ENCODE measurements around the gene HNRNPF. TPM values are rescaled to one million over a fixed set of nuclear protein-coding genes. Genes with fewer than 3 reads are reported as not detected.

HNRNPF gene
- total RNA-seq, 1 experiment from 2014 or later = 333 TPM

DNA sequence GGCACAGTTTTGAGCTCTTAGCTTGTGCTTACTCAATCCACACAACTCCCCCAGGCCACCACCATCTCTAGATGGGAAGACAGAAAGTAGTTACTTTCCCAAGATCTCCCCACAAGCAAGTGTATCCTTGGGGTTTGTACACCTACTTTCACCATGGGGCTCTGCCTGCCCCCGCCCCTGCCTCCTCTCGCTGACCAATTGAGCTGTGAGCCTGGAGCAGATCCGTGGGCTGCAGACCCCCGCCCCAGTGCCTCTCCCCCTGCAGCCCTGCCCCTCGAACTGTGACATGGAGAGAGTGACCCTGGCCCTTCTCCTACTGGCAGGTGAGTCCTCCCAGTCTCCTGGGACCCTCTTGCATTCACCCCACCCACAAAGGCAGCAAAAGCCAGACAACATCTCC is 35.5 kb downstream of the HNRNPF start:
- Histone ChIP-seq H4K20me1 (ENCODE audit: insufficient read depth) (no peaks in the 10 kb centered on the region), H2AFZ (ENCODE audit: low read depth, low read length, poor library complexity, severe bottlenecking) (no peak overlapping the region), H3K4me2 (ENCODE audit: low read length) (no peak overlapping the region), H3K36me3 (ENCODE audit: control insufficient read depth in 1 of 2, insufficient read depth in 2 of 2, low read length in 2 of 2) (no peaks in the 10 kb centered on the region), H3K9me2 (ENCODE audit: insufficient read depth) (no peaks in the 10 kb centered on the region), H3K9ac (ENCODE audit: low read length) (no peak overlapping the region), H3K79me2 (ENCODE audit: insufficient read depth, low read length) (no peaks in the 10 kb centered on the region), H3K4me3 (replicated peaks in 1 of 2; ENCODE audit: low read depth in 1 of 2, low read length in 2 of 2) (no peak overlapping the region), H3K27ac (ENCODE audit: low read depth, low read length) (no peak overlapping the region), H3K27me3 (ENCODE audit: insufficient read depth, low read length) (no peaks in the 10 kb centered on the region), H3K9me3 (ENCODE audit: control insufficient read depth in 1 of 2, insufficient read depth in 1 of 2, low read depth in 1 of 2, low read length in 2 of 2) (no peaks in the 10 kb centered on the region), H3K4me1 (ENCODE audit: control insufficient read depth in 1 of 2, insufficient read depth in 2 of 2, low read length in 2 of 2) (peaks cover 10 to 19% of the 10 kb centered on the region in 2 experiments)
- ChIA-PET RAD21 (ENCODE audit: low non-redundant PET in 1 of 2, low total read pairs in 2 of 2, uncharacterized antibody in 2 of 2, unreplicated experiment in 2 of 2) (no interaction called here), POLR2A (no interaction called here), CTCF (interaction anchor here (0.5 kb wide), 1 partner anchor 18 kb away, joined by 3 read pairs; no protein-coding TSS in a partner anchor)
- TF ChIP-seq EZH2phosphoT487 (IDR thresholded peaks at IDR 0.05; ENCODE audit: borderline replicate concordance) (no peak), SIN3A (IDR thresholded peaks at IDR 0.05; ENCODE audit: low read depth) (no peak), RAD21 (IDR thresholded peaks at IDR 0.05; ENCODE audit: low read depth) (no peak), YY1 (IDR thresholded peaks at IDR 0.05; ENCODE audit: extremely low read depth, insufficient replicate concordance, low read depth, low read length) (no peak), ZFX (IDR thresholded peaks at IDR 0.05) (no peak), FOSL1 (IDR thresholded peaks at IDR 0.05; ENCODE audit: low read depth) (no peak), ELF1 (IDR thresholded peaks at IDR 0.05; ENCODE audit: borderline replicate concordance, low read depth) (no peak), SRF (IDR thresholded peaks at IDR 0.05; ENCODE audit: low read depth) (no peak), POLR2A (IDR thresholded peaks at IDR 0.05; ENCODE audit: borderline replicate concordance, extremely low read depth, insufficient read depth, insufficient read length) (no peak), EZH2 (IDR thresholded peaks at IDR 0.05) (no peak), SP1 (IDR thresholded peaks at IDR 0.05; ENCODE audit: low read depth) (no peak), POLR2AphosphoS5 (IDR thresholded peaks at IDR 0.05; ENCODE audit: low read depth, low read length) (no peak), CBX3 (IDR thresholded peaks at IDR 0.05; ENCODE audit: low read depth) (no peak)
- TF ChIP-seq, protein P1, sequence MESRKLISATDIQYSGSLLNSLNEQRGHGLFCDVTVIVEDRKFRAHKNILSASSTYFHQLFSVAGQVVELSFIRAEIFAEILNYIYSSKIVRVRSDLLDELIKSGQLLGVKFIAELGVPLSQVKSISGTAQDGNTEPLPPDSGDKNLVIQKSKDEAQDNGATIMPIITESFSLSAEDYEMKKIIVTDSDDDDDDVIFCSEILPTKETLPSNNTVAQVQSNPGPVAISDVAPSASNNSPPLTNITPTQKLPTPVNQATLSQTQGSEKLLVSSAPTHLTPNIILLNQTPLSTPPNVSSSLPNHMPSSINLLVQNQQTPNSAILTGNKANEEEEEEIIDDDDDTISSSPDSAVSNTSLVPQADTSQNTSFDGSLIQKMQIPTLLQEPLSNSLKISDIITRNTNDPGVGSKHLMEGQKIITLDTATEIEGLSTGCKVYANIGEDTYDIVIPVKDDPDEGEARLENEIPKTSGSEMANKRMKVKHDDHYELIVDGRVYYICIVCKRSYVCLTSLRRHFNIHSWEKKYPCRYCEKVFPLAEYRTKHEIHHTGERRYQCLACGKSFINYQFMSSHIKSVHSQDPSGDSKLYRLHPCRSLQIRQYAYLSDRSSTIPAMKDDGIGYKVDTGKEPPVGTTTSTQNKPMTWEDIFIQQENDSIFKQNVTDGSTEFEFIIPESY (IDR thresholded peaks at IDR 0.05; ENCODE audit: extremely low read depth, insufficient replicate concordance, low read length) = no peak
- TF ChIP-seq, protein P2, sequence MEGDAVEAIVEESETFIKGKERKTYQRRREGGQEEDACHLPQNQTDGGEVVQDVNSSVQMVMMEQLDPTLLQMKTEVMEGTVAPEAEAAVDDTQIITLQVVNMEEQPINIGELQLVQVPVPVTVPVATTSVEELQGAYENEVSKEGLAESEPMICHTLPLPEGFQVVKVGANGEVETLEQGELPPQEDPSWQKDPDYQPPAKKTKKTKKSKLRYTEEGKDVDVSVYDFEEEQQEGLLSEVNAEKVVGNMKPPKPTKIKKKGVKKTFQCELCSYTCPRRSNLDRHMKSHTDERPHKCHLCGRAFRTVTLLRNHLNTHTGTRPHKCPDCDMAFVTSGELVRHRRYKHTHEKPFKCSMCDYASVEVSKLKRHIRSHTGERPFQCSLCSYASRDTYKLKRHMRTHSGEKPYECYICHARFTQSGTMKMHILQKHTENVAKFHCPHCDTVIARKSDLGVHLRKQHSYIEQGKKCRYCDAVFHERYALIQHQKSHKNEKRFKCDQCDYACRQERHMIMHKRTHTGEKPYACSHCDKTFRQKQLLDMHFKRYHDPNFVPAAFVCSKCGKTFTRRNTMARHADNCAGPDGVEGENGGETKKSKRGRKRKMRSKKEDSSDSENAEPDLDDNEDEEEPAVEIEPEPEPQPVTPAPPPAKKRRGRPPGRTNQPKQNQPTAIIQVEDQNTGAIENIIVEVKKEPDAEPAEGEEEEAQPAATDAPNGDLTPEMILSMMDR (IDR thresholded peaks at IDR 0.05 in 2 of 3, conservative IDR thresholded peaks at IDR 0.05 in 1 of 3; ENCODE audit: borderline replicate concordance in 1 of 3, insufficient read depth in 1 of 3, low read depth in 2 of 3, low read length in 2 of 3) = no peak
- ATAC-seq = no peak
- intact Hi-C loops (cut with micrococcal nuclease) = no loop called here
- no TSS peak for BruUV-seq (replicated peaks)
- DNase-seq (ENCODE audit: low read depth, low spot score) = no peak
